ENCODE data around the gene TNPO2. TPM values are rescaled to one million over a fixed set of nuclear protein-coding genes. Genes with fewer than 3 reads are reported as not detected.

Gene TNPO2
- total and polyA plus RNA-seq, 2 of the 13 experiments (the other 11 are each of a cell fraction or from before 2014, with no cell fraction given): 31.7 to 61.0 TPM

- TF ChIP-seq ZHX2 (IDR thresholded peaks at IDR 0.05; ENCODE audit: low read depth) (peak; percentile 88), ZHX2 (CRISPR knock-in tag; IDR thresholded peaks at IDR 0.05; ENCODE audit: borderline replicate concordance) (no peak), SAFB2 (CRISPR knock-in tag; IDR thresholded peaks at IDR 0.05; ENCODE audit: borderline replicate concordance, low read depth) (no peak), ZNF335 (CRISPR knock-in tag; IDR thresholded peaks at IDR 0.05) (peak; percentile 42; the same call in 1 of the 2 replicates), ZNF7 (CRISPR knock-in tag; IDR thresholded peaks at IDR 0.05) (no peak), ARHGAP35 (CRISPR knock-in tag; IDR thresholded peaks at IDR 0.05; ENCODE audit: borderline replicate concordance) (no peak), GPN1 (CRISPR knock-in tag; IDR thresholded peaks at IDR 0.05; ENCODE audit: borderline replicate concordance) (no peak), CEBPB (IDR thresholded peaks at IDR 0.05; ENCODE audit: borderline replicate concordance, low read depth, low read length) (no peak), MTERF4 (CRISPR knock-in tag; IDR thresholded peaks at IDR 0.05) (no peak), ZEB1 (IDR thresholded peaks at IDR 0.05; ENCODE audit: insufficient replicate concordance, low read depth) (no peak), JUND (CRISPR knock-in tag; IDR thresholded peaks at IDR 0.05) (no peak), ZSCAN22 (CRISPR knock-in tag; IDR thresholded peaks at IDR 0.05) (no peak), ZNF296 (CRISPR knock-in tag; conservative IDR thresholded peaks at IDR 0.05) (no peak), ZZZ3 (CRISPR knock-in tag; IDR thresholded peaks at IDR 0.05; ENCODE audit: borderline replicate concordance) (peak; percentile 82; the same call in 1 of the 2 replicates), RARG (CRISPR knock-in tag; IDR thresholded peaks at IDR 0.05; ENCODE audit: low read depth) (no peak), MTF1 (CRISPR knock-in tag; IDR thresholded peaks at IDR 0.05) (no peak), ELF3 (CRISPR knock-in tag; IDR thresholded peaks at IDR 0.05) (peak; percentile 44; the same call in 1 of the 2 replicates), ZNF326 (CRISPR knock-in tag; IDR thresholded peaks at IDR 0.05; ENCODE audit: borderline replicate concordance) (no peak), ZSCAN29 (CRISPR knock-in tag; conservative IDR thresholded peaks at IDR 0.05) (no peak), HIVEP1 (CRISPR knock-in tag; IDR thresholded peaks at IDR 0.05) (peak; percentile 66; the same call in 1 of the 2 replicates)
These were observed 27.1 kb downstream of the TNPO2 start, which contains the start of gene FBXW9 (continued) for GRCh38 chr19:12696366-12697335.
